HepG2 (cell line): ENCODE data around the gene PRSS33. TPM values are rescaled to one million over a fixed set of nuclear protein-coding genes. Genes with fewer than 3 reads are reported as not detected.

Experiments used
- ATAC-seq: fragments of 200-7000 bp; cut with Tn5 transposase; 3 replicates; pipeline ENCODE4 v1.9.1; 2020; ENCODE audit warnings: mild to moderate bottlenecking, moderate library complexity
- BruUV-seq: library from RNA; stranded (reverse); fragments of 400-500 nt; replicated peaks from 2 replicates; lab custom pipeline; 2021; lab: Mats Ljungman, UMichigan
- CTCF ChIA-PET: fragments of 300-600 bp; formaldehyde crosslinking; extraction: SDS; loops from one replicate; lab custom pipeline; 2021; ENCODE audit warnings: low total read pairs, inconsistent platforms, low intra/inter-chr PET ratio; lab: Yijun Ruan, JAX
- POLR2A ChIA-PET: fragments of 350-600 bp; sonication (Branson Sonifier 250); formaldehyde crosslinking; loops from one replicate; lab custom pipeline; 2020; ENCODE audit warnings: antibody characterized with exemption, inconsistent platforms; lab: Yijun Ruan, JAX
- DNase-seq: peaks from one replicate; pipeline ENCODE4 v3.0.0-alpha.2; 2015; ENCODE audit warnings: low spot score
- FAIRE-seq: peaks from 3 replicates; lab custom pipeline; 2011; peaks lifted over from hg19 to GRCh38; lab: Jason Lieb, UNC
- H2AFZ ChIP-seq: one replicate; pipeline ENCODE4 v1.6.1; 2011; ENCODE audit warnings: low read length, inconsistent platforms
- H3K27ac ChIP-seq: fragments of 300-600 bp; 3 replicates; pipeline ENCODE4 v1.8.0; 2011; ENCODE audit warnings: mixed run types, mild to moderate bottlenecking, mixed read lengths, low read length, inconsistent platforms; ENCODE audit not compliant: insufficient read depth; ENCODE audit errors: extremely low read length
- H3K27me3 ChIP-seq, 2 experiments: fragments of 200-600 bp in 1 of 2; 2 replicates in 1 of 2; 3 replicates in 1 of 2; pipeline versions ENCODE4 v1.6.0 to v1.8.0; 2011; ENCODE audit warnings: low read length in 2 of 2, mild to moderate bottlenecking in 2 of 2, moderate library complexity in 2 of 2, inconsistent platforms in 1 of 2; ENCODE audit not compliant: insufficient read depth in 2 of 2, control insufficient read depth in 1 of 2
- H3K36me3 ChIP-seq, 2 experiments: fragments of 200-600 bp in 1 of 2; replicated peaks in 1 of 2; 2 replicates in 1 of 2; 3 replicates in 1 of 2; pipeline versions ENCODE4 v1.5.1 to v1.8.0; 2011; ENCODE audit warnings: low read length in 2 of 2, inconsistent platforms in 1 of 2; ENCODE audit not compliant: insufficient read depth in 2 of 2, control insufficient read depth in 1 of 2
- H3K4me1 ChIP-seq: 2 replicates; pipeline ENCODE4 v1.5.1; 2012; ENCODE audit warnings: low read length, inconsistent platforms; ENCODE audit not compliant: insufficient read depth
- H3K4me2 ChIP-seq: 2 replicates; pipeline ENCODE4 v1.6.0; 2011; ENCODE audit warnings: low read depth, low read length, inconsistent platforms
- H3K4me3 ChIP-seq, 3 experiments: fragments of 200-600 bp in 1 of 3; sonication (generic), shearing (Covaris generic) in 1 of 3; replicated peaks in 1 of 3; 2 replicates each; pipeline ENCODE4 v1.5.1; 2011 to 2016; ENCODE audit warnings: low read length in 3 of 3, inconsistent platforms in 2 of 3, low read depth in 2 of 3, mild to moderate bottlenecking in 2 of 3, control low read depth in 1 of 3, mixed read lengths in 1 of 3; ENCODE audit not compliant: insufficient read depth in 1 of 3
- H3K79me2 ChIP-seq: one replicate; pipeline ENCODE4 v1.6.1; 2011; ENCODE audit warnings: low read length, inconsistent platforms; ENCODE audit not compliant: insufficient read depth
- H3K9ac ChIP-seq: 2 replicates; pipeline ENCODE4 v1.6.0; 2011; ENCODE audit warnings: mild to moderate bottlenecking, low read depth, low read length, inconsistent platforms; ENCODE audit not compliant: insufficient read depth
- H3K9me3 ChIP-seq: 2 replicates; pipeline ENCODE4 v1.5.1; 2012; ENCODE audit warnings: mild to moderate bottlenecking, low read length
- H4K20me1 ChIP-seq: 2 replicates; pipeline ENCODE4 v1.6.0; 2011; ENCODE audit warnings: inconsistent platforms, mild to moderate bottlenecking, low read length, moderate library complexity; ENCODE audit not compliant: insufficient read depth
- ZFP36L2 ChIP-seq: sonication (generic); formaldehyde crosslinking; IDR thresholded peaks from 2 replicates; pipeline ENCODE4 v1.4.0; 2020; ENCODE audit warnings: missing genetic modification reagents
- ZNF101 ChIP-seq: sonication (generic); formaldehyde crosslinking; IDR thresholded peaks from 2 replicates; pipeline ENCODE4 v1.4.0; 2020; ENCODE audit warnings: mild to moderate bottlenecking, low read depth, missing genetic modification reagents, borderline replicate concordance
- ZNF710 ChIP-seq: sonication (generic); formaldehyde crosslinking; IDR thresholded peaks from 2 replicates; pipeline ENCODE4 v1.5.0; 2020; ENCODE audit warnings: mild to moderate bottlenecking, missing genetic modification reagents, borderline replicate concordance
- WGBS: methylation state at CpG from one replicate; pipeline ENCODE4 v1.1.6; 2017; ENCODE audit warnings: low lambda C conversion rate; 5-methylcytosine and 5-hydroxymethylcytosine counted together
- in situ Hi-C: cut with HindIII; loops from 2 replicates; pipeline ENCODE4 v1.10.0; 2017; ENCODE audit warnings: low pct_unique_long_range_greater_than_20kb; ENCODE audit not compliant: extremely low pct_ligation_motif_present
- intact Hi-C: fragments of 100-400 bp; cut with micrococcal nuclease; formaldehyde crosslinking; loops from one replicate; pipeline ENCODE4 v1.10.0; 2022; ENCODE audit not compliant: unreplicated experiment
- polyA plus RNA-seq, 8 experiments: library from polyadenylated mRNA; depleted of rRNA in 3 of 8; stranded (reverse) in 7 of 8; unstranded in 1 of 8; fragments of >200 nt; fragmentation: Illumina TruSeq in 4 of 8; extraction: Trizol in 4 of 8; gene quantifications; 2 replicates each; pipeline versions ENCODE4 v1.2.1 to v1.2.3, GENCODE V29; 2011 to 2016; ENCODE audit warnings: low read depth in 4 of 8, missing spikeins in 1 of 8, mixed read lengths in 1 of 8; ENCODE audit not compliant: insufficient read depth in 1 of 8
- total RNA-seq, 5 experiments: library from RNA; depleted of rRNA; stranded (reverse); fragments of >200 nt; fragmentation: Illumina TruSeq; extraction: Trizol; gene quantifications; 2 replicates each; pipeline ENCODE4 v1.2.3, GENCODE V29; 2016; ENCODE audit warnings: low read depth in 1 of 5

Gene PRSS33
- total and polyA plus RNA-seq, 2 of the 13 experiments (the other 11 are each of a cell fraction or from before 2014, with no cell fraction given), result not detected

- BruUV-seq, result no TSS peak
- intact Hi-C loops, result no loop called here
These were observed 24.5 kb upstream of the PRSS33 start for GRCh38 chr16:2811703-2812471.

More at GRCh38 chr16:2811703-2812471, 24.5 kb upstream of the PRSS33 start:
- in situ Hi-C loops, result no loop called here
- Histone ChIP-seq H3K4me2 (no peak overlapping the region), H3K27ac (no peak overlapping the region), H3K9me3 (no peaks in the 10 kb centered on the region), H3K9ac (no peak overlapping the region), H2AFZ (no peak overlapping the region), H3K4me1 (peaks cover 19% of the 10 kb centered on the region), H3K27me3 (peaks cover 5 to 45% of the 10 kb centered on the region in 2 experiments; a peak in 4 of 5 replicates), H3K4me3 (no peak overlapping the region), H4K20me1 (no peaks in the 10 kb centered on the region), H3K79me2 (no peaks in the 10 kb centered on the region), H3K36me3 (no peaks in the 10 kb centered on the region)
- WGBS, result 40% methylated on average over 2 of the region's 15 CpGs
- ChIA-PET POLR2A (interaction anchor here (1.2 kb wide), 1 partner anchor 18 kb away, joined by 3 read pairs; the partner anchor contains the start of gene ZG16B), CTCF (no interaction called here)
- no peak for TF ChIP-seq ZNF101
- no peak for TF ChIP-seq ZFP36L2 (CRISPR knock-in tag)
- no peak for TF ChIP-seq ZNF710 (CRISPR knock-in tag)
- DNase-seq, result no peak
- FAIRE-seq, result no peak
- ATAC-seq, result no peak
